HepG2 (cell line): ENCODE results near the gene CLEC16A.

ENCODE experiments used
- FOSL2 ChIP-seq: sonication (generic); formaldehyde crosslinking; IDR thresholded peaks from 2 replicates; pipeline ENCODE4 v1.4.0; 2020; ENCODE audit warnings: missing genetic modification reagents
- ZBTB21 ChIP-seq: sonication (generic); formaldehyde crosslinking; IDR thresholded peaks from 2 replicates; pipeline ENCODE4 v1.4.0; 2020; ENCODE audit warnings: missing genetic modification reagents
- ZNF274 ChIP-seq: sonication (generic); formaldehyde crosslinking; IDR thresholded peaks from 2 replicates; pipeline ENCODE4 v1.5.1; 2020; ENCODE audit warnings: mild to moderate bottlenecking, missing genetic modification reagents

DNA sequence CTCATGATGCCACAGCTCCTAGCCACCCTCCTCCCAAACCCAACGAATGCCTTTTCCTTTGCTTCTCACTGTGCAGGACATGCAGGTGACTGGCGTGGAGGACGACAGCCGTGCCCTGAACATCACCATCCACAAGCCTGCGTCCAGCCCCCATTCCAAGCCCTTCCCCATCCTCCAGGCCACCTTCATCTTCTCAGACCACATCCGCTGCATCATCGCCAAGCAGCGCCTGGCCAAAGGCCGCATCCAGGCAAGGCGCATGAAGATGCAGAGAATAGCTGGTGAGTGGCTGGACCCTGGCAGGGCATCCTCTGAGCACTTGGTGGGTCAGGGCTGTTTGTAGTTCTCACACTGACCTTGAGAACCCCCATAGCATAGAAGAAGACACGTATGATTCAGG lies 179.3 kb downstream of the CLEC16A start:
- TF ChIP-seq FOSL2 (no peak), ZNF274 (CRISPR knock-in tag) (no peak), ZBTB21 (no peak)
